HepG2 (cell line): ENCODE data around the gene HSD3B1. TPM values are rescaled to one million over a fixed set of nuclear protein-coding genes. Genes with fewer than 3 reads are reported as not detected.

Source experiments
- ATAC-seq: fragments of 200-7000 bp; cut with Tn5 transposase; 3 replicates; pipeline ENCODE4 v1.9.1; 2020; ENCODE audit warnings: mild to moderate bottlenecking, moderate library complexity
- BruUV-seq: library from RNA; stranded (reverse); fragments of 400-500 nt; replicated peaks from 2 replicates; lab custom pipeline; 2021; lab: Mats Ljungman, UMichigan
- CTCF ChIA-PET: fragments of 300-600 bp; formaldehyde crosslinking; extraction: SDS; loops from one replicate; lab custom pipeline; 2021; ENCODE audit warnings: low total read pairs, inconsistent platforms, low intra/inter-chr PET ratio; lab: Yijun Ruan, JAX
- POLR2A ChIA-PET: fragments of 350-600 bp; sonication (Branson Sonifier 250); formaldehyde crosslinking; loops from one replicate; lab custom pipeline; 2020; ENCODE audit warnings: antibody characterized with exemption, inconsistent platforms; lab: Yijun Ruan, JAX
- DNase-seq: peaks from one replicate; pipeline ENCODE4 v3.0.0-alpha.2; 2015; ENCODE audit warnings: low spot score
- FAIRE-seq: peaks from 3 replicates; lab custom pipeline; 2011; peaks lifted over from hg19 to GRCh38; lab: Jason Lieb, UNC
- H2AFZ ChIP-seq: one replicate; pipeline ENCODE4 v1.6.1; 2011; ENCODE audit warnings: low read length, inconsistent platforms
- H3K27ac ChIP-seq: fragments of 300-600 bp; 3 replicates; pipeline ENCODE4 v1.8.0; 2011; ENCODE audit warnings: mixed run types, mild to moderate bottlenecking, mixed read lengths, low read length, inconsistent platforms; ENCODE audit not compliant: insufficient read depth; ENCODE audit errors: extremely low read length
- H3K27me3 ChIP-seq, 2 experiments: fragments of 200-600 bp in 1 of 2; 2 replicates in 1 of 2; 3 replicates in 1 of 2; pipeline versions ENCODE4 v1.6.0 to v1.8.0; 2011; ENCODE audit warnings: low read length in 2 of 2, mild to moderate bottlenecking in 2 of 2, moderate library complexity in 2 of 2, inconsistent platforms in 1 of 2; ENCODE audit not compliant: insufficient read depth in 2 of 2, control insufficient read depth in 1 of 2
- H3K36me3 ChIP-seq, 2 experiments: fragments of 200-600 bp in 1 of 2; replicated peaks in 1 of 2; 2 replicates in 1 of 2; 3 replicates in 1 of 2; pipeline versions ENCODE4 v1.5.1 to v1.8.0; 2011; ENCODE audit warnings: low read length in 2 of 2, inconsistent platforms in 1 of 2; ENCODE audit not compliant: insufficient read depth in 2 of 2, control insufficient read depth in 1 of 2
- H3K4me1 ChIP-seq: 2 replicates; pipeline ENCODE4 v1.5.1; 2012; ENCODE audit warnings: low read length, inconsistent platforms; ENCODE audit not compliant: insufficient read depth
- H3K4me2 ChIP-seq: 2 replicates; pipeline ENCODE4 v1.6.0; 2011; ENCODE audit warnings: low read depth, low read length, inconsistent platforms
- H3K4me3 ChIP-seq, 3 experiments: fragments of 200-600 bp in 1 of 3; sonication (generic), shearing (Covaris generic) in 1 of 3; replicated peaks in 1 of 3; 2 replicates each; pipeline ENCODE4 v1.5.1; 2011 to 2016; ENCODE audit warnings: low read length in 3 of 3, inconsistent platforms in 2 of 3, low read depth in 2 of 3, mild to moderate bottlenecking in 2 of 3, control low read depth in 1 of 3, mixed read lengths in 1 of 3; ENCODE audit not compliant: insufficient read depth in 1 of 3
- H3K79me2 ChIP-seq: one replicate; pipeline ENCODE4 v1.6.1; 2011; ENCODE audit warnings: low read length, inconsistent platforms; ENCODE audit not compliant: insufficient read depth
- H3K9ac ChIP-seq: 2 replicates; pipeline ENCODE4 v1.6.0; 2011; ENCODE audit warnings: mild to moderate bottlenecking, low read depth, low read length, inconsistent platforms; ENCODE audit not compliant: insufficient read depth
- H3K9me3 ChIP-seq: 2 replicates; pipeline ENCODE4 v1.5.1; 2012; ENCODE audit warnings: mild to moderate bottlenecking, low read length
- H4K20me1 ChIP-seq: 2 replicates; pipeline ENCODE4 v1.6.0; 2011; ENCODE audit warnings: inconsistent platforms, mild to moderate bottlenecking, low read length, moderate library complexity; ENCODE audit not compliant: insufficient read depth
- CREM ChIP-seq, 2 experiments: sonication (generic) in 1 of 2; formaldehyde crosslinking in 1 of 2; IDR thresholded peaks; 2 replicates each; pipeline versions ENCODE4 v1.4.0 to v1.6.1; 2016 to 2020; ENCODE audit warnings: antibody characterized with exemption in 1 of 2, mild to moderate bottlenecking in 1 of 2, missing genetic modification reagents in 1 of 2
- MIER3 ChIP-seq: IDR thresholded peaks from 2 replicates; pipeline ENCODE4 v1.6.1; 2016; ENCODE audit warnings: missing compliant biosample characterization, borderline replicate concordance
- POLR2A ChIP-seq, 2 experiments: IDR thresholded peaks; 2 replicates each; pipeline ENCODE4 v1.6.1; 2011; ENCODE audit warnings: low read depth in 2 of 2, low read length in 2 of 2, mild to moderate bottlenecking in 1 of 2, moderate library complexity in 1 of 2; ENCODE audit not compliant: insufficient read depth in 1 of 2
- STAT5B ChIP-seq: sonication (generic); formaldehyde crosslinking; IDR thresholded peaks from 2 replicates; pipeline ENCODE4 v1.4.0; 2020; ENCODE audit warnings: missing genetic modification reagents
- SUZ12 ChIP-seq: fragments of 150-350 bp; IDR thresholded peaks from 2 replicates; pipeline ENCODE4 v1.6.1; 2014; ENCODE audit warnings: low read depth, low read length
- ZKSCAN8 ChIP-seq: IDR thresholded peaks from 2 replicates; pipeline ENCODE4 v1.6.1; 2016; ENCODE audit warnings: borderline replicate concordance, missing genetic modification reagents, missing compliant biosample characterization
- ZNF207 ChIP-seq: fragments of 450-650 bp; IDR thresholded peaks from 2 replicates; pipeline ENCODE4 v1.6.1; 2016; ENCODE audit warnings: antibody characterized with exemption, borderline replicate concordance
- ZNF296 ChIP-seq: sonication (generic); formaldehyde crosslinking; conservative IDR thresholded peaks from 2 replicates; pipeline ENCODE4 v1.5.0; 2020; ENCODE audit warnings: mild to moderate bottlenecking, missing genetic modification reagents
- ZNF577 ChIP-seq: sonication (generic); formaldehyde crosslinking; IDR thresholded peaks from 2 replicates; pipeline ENCODE4 v1.4.0; 2020; ENCODE audit warnings: mild to moderate bottlenecking, low read depth, missing genetic modification reagents, borderline replicate concordance
- ZNF891 ChIP-seq: sonication (generic); formaldehyde crosslinking; IDR thresholded peaks from 2 replicates; pipeline ENCODE4 v1.5.0; 2020; ENCODE audit warnings: mild to moderate bottlenecking, missing genetic modification reagents
- ZZZ3 ChIP-seq: sonication (generic); formaldehyde crosslinking; IDR thresholded peaks from 2 replicates; pipeline ENCODE4 v1.4.0; 2020; ENCODE audit warnings: missing genetic modification reagents, mild to moderate bottlenecking, borderline replicate concordance
- WGBS: methylation state at CpG from one replicate; pipeline ENCODE4 v1.1.6; 2017; ENCODE audit warnings: low lambda C conversion rate; 5-methylcytosine and 5-hydroxymethylcytosine counted together
- in situ Hi-C: cut with HindIII; loops from 2 replicates; pipeline ENCODE4 v1.10.0; 2017; ENCODE audit warnings: low pct_unique_long_range_greater_than_20kb; ENCODE audit not compliant: extremely low pct_ligation_motif_present
- intact Hi-C: fragments of 100-400 bp; cut with micrococcal nuclease; formaldehyde crosslinking; loops from one replicate; pipeline ENCODE4 v1.10.0; 2022; ENCODE audit not compliant: unreplicated experiment
- polyA plus RNA-seq, 8 experiments: library from polyadenylated mRNA; depleted of rRNA in 3 of 8; stranded (reverse) in 7 of 8; unstranded in 1 of 8; fragments of >200 nt; fragmentation: Illumina TruSeq in 4 of 8; extraction: Trizol in 4 of 8; gene quantifications; 2 replicates each; pipeline versions ENCODE4 v1.2.1 to v1.2.3, GENCODE V29; 2011 to 2016; ENCODE audit warnings: low read depth in 4 of 8, missing spikeins in 1 of 8, mixed read lengths in 1 of 8; ENCODE audit not compliant: insufficient read depth in 1 of 8
- total RNA-seq, 5 experiments: library from RNA; depleted of rRNA; stranded (reverse); fragments of >200 nt; fragmentation: Illumina TruSeq; extraction: Trizol; gene quantifications; 2 replicates each; pipeline ENCODE4 v1.2.3, GENCODE V29; 2016; ENCODE audit warnings: low read depth in 1 of 5
- TF ChIP-seq, protein P1 (sequence below): sonication (generic); formaldehyde crosslinking; IDR thresholded peaks from 2 replicates; pipeline ENCODE4 v1.4.0; 2020; ENCODE audit warnings: mild to moderate bottlenecking, low read depth, missing genetic modification reagents
- TF ChIP-seq, protein P2 (sequence below): sonication (generic); formaldehyde crosslinking; IDR thresholded peaks from 2 replicates; pipeline ENCODE4 v1.8.1; 2022; ENCODE audit warnings: low read depth, mild to moderate bottlenecking, missing genetic modification reagents
- TF ChIP-seq, protein P3 (sequence below): sonication (generic); IDR thresholded peaks from 2 replicates; pipeline ENCODE4 v1.6.1; 2016; ENCODE audit warnings: low read depth, borderline replicate concordance

HSD3B1 gene
- total and polyA plus RNA-seq, 2 of the 13 experiments (the other 11 are each of a cell fraction or from before 2014, with no cell fraction given): not detected

GRCh38 chr1:119471566-119471965 is 35.4 kb upstream of the HSD3B1 start:
- POLR2A ChIA-PET: no interaction called here
- no peaks in the 10 kb centered on the region for H3K36me3 ChIP-seq
- no peak for ATAC-seq
- H3K4me3 ChIP-seq: no peak overlapping the region
- no TSS peak for BruUV-seq
- FAIRE-seq: no peak
- no peak overlapping the region for H2AFZ ChIP-seq
- no peak overlapping the region for H3K27ac ChIP-seq
- no peak overlapping the region for H3K9ac ChIP-seq
- H4K20me1 ChIP-seq: no peaks in the 10 kb centered on the region
- TF ChIP-seq MIER3 (no peak), ZNF296 (CRISPR knock-in tag) (no peak), CREM (IDR thresholded peaks at IDR 0.05) (no peak), CREM (CRISPR knock-in tag; IDR thresholded peaks at IDR 0.05) (no peak), ZNF891 (CRISPR knock-in tag) (no peak), SUZ12 (no peak), ZNF577 (CRISPR knock-in tag) (no peak), POLR2A (IDR thresholded peaks at IDR 0.05; ENCODE audit: insufficient read depth in 1 of 2, low read depth in 2 of 2, low read length in 2 of 2) (no peak), ZNF207 (no peak), ZZZ3 (no peak), ZKSCAN8 (CRISPR knock-in tag) (no peak), STAT5B (CRISPR knock-in tag) (no peak)
- TF ChIP-seq, protein P1, sequence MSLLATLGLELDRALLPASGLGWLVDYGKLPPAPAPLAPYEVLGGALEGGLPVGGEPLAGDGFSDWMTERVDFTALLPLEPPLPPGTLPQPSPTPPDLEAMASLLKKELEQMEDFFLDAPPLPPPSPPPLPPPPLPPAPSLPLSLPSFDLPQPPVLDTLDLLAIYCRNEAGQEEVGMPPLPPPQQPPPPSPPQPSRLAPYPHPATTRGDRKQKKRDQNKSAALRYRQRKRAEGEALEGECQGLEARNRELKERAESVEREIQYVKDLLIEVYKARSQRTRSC: no peak
- TF ChIP-seq, protein P2, sequence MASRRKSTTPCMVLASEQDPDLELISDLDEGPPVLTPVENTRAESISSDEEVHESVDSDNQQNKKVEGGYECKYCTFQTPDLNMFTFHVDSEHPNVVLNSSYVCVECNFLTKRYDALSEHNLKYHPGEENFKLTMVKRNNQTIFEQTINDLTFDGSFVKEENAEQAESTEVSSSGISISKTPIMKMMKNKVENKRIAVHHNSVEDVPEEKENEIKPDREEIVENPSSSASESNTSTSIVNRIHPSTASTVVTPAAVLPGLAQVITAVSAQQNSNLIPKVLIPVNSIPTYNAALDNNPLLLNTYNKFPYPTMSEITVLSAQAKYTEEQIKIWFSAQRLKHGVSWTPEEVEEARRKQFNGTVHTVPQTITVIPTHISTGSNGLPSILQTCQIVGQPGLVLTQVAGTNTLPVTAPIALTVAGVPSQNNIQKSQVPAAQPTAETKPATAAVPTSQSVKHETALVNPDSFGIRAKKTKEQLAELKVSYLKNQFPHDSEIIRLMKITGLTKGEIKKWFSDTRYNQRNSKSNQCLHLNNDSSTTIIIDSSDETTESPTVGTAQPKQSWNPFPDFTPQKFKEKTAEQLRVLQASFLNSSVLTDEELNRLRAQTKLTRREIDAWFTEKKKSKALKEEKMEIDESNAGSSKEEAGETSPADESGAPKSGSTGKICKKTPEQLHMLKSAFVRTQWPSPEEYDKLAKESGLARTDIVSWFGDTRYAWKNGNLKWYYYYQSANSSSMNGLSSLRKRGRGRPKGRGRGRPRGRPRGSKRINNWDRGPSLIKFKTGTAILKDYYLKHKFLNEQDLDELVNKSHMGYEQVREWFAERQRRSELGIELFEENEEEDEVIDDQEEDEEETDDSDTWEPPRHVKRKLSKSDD: no peak
- TF ChIP-seq, protein P3, sequence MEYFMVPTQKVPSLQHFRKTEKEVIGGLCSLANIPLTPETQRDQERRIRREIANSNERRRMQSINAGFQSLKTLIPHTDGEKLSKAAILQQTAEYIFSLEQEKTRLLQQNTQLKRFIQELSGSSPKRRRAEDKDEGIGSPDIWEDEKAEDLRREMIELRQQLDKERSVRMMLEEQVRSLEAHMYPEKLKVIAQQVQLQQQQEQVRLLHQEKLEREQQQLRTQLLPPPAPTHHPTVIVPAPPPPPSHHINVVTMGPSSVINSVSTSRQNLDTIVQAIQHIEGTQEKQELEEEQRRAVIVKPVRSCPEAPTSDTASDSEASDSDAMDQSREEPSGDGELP: no peak
- WGBS: 50% methylated on average over 5 of the region's 5 CpGs
- intact Hi-C loops: no loop called here
- H3K4me2 ChIP-seq: no peak overlapping the region
- no peaks in the 10 kb centered on the region for H3K9me3 ChIP-seq
- peaks cover 0 to 6% of the 10 kb centered on the region in 2 experiments; a peak in 1 of 5 replicates for H3K27me3 ChIP-seq
- peaks cover 35% of the 10 kb centered on the region for H3K4me1 ChIP-seq
- CTCF ChIA-PET: no interaction called here
- in situ Hi-C loops: no loop called here
- no peak for DNase-seq
- H3K79me2 ChIP-seq: no peaks in the 10 kb centered on the region
